Neutrophil (primary cell): ENCODE data around the gene CSF1.

Experiments used
- H3K27ac ChIP-seq: fragments of 200-600 bp; sonication (generic); 2 replicates; pipeline ENCODE4 v1.5.1; 2016; ENCODE audit warnings: mild to moderate bottlenecking, moderate library complexity
- H3K27me3 ChIP-seq: fragments of 200-600 bp; sonication (generic); 2 replicates; pipeline ENCODE4 v1.6.0; 2016; ENCODE audit warnings: mild to moderate bottlenecking
- H3K36me3 ChIP-seq: fragments of 200-600 bp; sonication (generic); 2 replicates; pipeline ENCODE4 v1.5.1; 2017
- H3K4me1 ChIP-seq, 2 experiments: fragments of 200-600 bp in 1 of 2; sonication (generic) in 1 of 2; 1 replicate in 1 of 2; 2 replicates in 1 of 2; pipeline versions ENCODE4 v1.5.1 to v1.6.1; 2013 to 2016; ENCODE audit warnings: low read depth in 1 of 2, low read length in 1 of 2, mild to moderate bottlenecking in 1 of 2, moderate library complexity in 1 of 2; ENCODE audit not compliant: control insufficient read depth in 1 of 2, insufficient read depth in 1 of 2
- H3K4me3 ChIP-seq, 2 experiments: fragments of 200-600 bp in 1 of 2; sonication (generic) in 1 of 2; 1 replicate in 1 of 2; 2 replicates in 1 of 2; pipeline ENCODE4 v1.5.1; 2013 to 2016; ENCODE audit warnings: low read depth in 1 of 2, low read length in 1 of 2, mild to moderate bottlenecking in 1 of 2, moderate library complexity in 1 of 2
- H3K9me3 ChIP-seq: fragments of 200-600 bp; sonication (generic); 2 replicates; pipeline ENCODE4 v1.5.1; 2016
- TF ChIP-seq, protein P1 (sequence below): fragments of 200-600 bp; sonication (generic); IDR thresholded peaks from 2 replicates; pipeline ENCODE4 v1.5.1; 2016; ENCODE audit warnings: antibody characterized with exemption

The CSF1 gene

DNA sequence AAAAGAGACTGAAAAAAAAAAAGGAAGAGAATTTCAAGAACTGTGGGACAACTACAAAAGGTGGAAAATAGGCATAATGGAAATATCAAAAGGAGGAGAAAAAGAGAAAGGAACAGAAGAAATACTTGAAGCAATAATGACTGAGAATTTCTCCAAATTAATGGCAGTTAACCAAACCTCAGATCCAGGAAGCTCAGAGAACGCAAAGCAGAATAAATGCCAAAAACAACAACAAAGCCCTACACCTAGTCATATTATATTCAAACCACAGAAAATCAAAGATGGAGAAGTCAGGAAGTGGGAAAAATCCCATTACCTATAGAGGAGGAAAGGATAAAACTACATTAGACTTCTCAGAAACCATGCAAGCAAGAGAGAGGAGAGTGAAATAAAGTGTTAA is 53.2 kb downstream of the CSF1 start:
- Histone ChIP-seq H3K27me3 (no peaks in the 10 kb centered on the region), H3K27ac (no peak overlapping the region), H3K4me1 (no peaks in the 10 kb centered on the region), H3K4me3 (no peak overlapping the region), H3K9me3 (no peaks in the 10 kb centered on the region), H3K36me3 (no peaks in the 10 kb centered on the region)
- TF ChIP-seq, protein P1, sequence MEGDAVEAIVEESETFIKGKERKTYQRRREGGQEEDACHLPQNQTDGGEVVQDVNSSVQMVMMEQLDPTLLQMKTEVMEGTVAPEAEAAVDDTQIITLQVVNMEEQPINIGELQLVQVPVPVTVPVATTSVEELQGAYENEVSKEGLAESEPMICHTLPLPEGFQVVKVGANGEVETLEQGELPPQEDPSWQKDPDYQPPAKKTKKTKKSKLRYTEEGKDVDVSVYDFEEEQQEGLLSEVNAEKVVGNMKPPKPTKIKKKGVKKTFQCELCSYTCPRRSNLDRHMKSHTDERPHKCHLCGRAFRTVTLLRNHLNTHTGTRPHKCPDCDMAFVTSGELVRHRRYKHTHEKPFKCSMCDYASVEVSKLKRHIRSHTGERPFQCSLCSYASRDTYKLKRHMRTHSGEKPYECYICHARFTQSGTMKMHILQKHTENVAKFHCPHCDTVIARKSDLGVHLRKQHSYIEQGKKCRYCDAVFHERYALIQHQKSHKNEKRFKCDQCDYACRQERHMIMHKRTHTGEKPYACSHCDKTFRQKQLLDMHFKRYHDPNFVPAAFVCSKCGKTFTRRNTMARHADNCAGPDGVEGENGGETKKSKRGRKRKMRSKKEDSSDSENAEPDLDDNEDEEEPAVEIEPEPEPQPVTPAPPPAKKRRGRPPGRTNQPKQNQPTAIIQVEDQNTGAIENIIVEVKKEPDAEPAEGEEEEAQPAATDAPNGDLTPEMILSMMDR = no peak

DNA sequence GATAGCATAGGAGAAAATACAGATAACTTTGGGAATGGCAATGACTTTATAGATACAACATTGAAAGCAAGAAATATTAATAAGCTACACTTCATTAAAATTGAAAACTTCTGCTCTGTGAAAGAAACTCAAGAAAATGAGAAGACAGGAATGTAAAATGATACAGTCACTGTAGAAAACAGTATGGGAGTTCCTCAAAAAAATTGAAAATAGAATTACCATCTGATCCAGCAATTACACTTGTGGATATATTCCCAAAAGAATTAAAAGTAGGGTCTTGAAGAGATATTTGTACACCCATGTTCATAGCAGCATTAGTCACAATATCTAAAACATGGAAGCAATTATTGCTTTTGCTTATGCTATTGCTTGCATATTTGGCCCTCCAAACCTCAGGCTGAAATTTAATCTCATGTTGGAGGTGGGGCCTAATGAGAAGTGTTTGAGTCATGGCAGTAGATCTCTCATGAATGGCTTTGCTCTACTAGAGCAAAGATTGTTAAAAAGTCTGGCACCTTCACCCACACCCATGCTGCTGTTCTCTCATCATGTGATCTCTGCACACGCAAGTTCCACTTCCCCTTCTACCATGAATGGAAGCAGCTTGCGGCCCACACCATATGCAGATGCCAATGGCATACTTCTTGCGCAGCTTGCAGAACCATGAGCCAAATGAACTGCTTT is 58.6 kb downstream of the CSF1 start:
- Histone ChIP-seq H3K4me3 (no peak overlapping the region), H3K4me1 (no peaks in the 10 kb centered on the region), H3K36me3 (no peaks in the 10 kb centered on the region), H3K27me3 (no peaks in the 10 kb centered on the region), H3K9me3 (no peaks in the 10 kb centered on the region), H3K27ac (no peak overlapping the region)
- TF ChIP-seq, protein P1 = no peak

DNA sequence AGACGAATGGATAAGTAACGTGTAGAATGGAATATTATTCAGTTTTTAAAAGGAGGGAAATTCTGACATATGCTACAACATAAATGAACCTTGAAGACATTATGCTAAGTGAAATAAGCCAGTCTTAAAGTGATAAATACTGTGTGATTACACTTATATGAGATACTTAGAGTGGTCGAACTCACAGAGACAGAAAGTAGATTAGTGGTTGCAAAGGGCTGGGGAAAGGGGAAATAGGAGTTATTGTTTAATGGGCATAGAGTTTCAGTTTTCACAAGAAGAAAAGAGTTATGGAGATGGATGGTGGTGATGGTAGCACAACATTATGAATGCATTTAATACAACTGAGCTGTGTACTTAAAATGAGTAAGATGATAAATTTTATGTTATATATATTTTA is 59.3 kb downstream of the CSF1 start:
- TF ChIP-seq, protein P1 = no peak
- Histone ChIP-seq H3K4me1 (no peaks in the 10 kb centered on the region), H3K27me3 (no peaks in the 10 kb centered on the region), H3K27ac (no peak overlapping the region), H3K4me3 (no peak overlapping the region), H3K9me3 (no peaks in the 10 kb centered on the region), H3K36me3 (no peaks in the 10 kb centered on the region)

DNA sequence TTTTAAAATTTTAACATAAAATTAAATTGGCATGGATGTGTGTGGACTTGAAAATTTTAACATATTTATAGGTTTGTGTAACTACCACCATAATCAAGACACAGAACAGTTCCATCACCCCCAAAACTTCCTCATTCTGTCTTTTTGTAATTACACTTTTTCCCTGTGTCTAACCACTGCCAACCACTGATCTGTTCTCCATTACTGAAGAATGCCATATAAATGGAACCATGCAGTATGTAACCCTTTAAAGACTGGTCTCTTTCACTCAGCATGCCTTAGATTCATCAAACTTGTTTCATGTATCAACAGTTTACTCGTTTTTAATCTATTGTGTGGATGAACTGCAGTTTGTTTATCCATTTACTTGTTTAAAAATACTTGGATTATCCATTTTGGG is 60.9 kb downstream of the CSF1 start:
- H3K36me3 ChIP-seq = no peaks in the 10 kb centered on the region
- no peaks in the 10 kb centered on the region for H3K27me3 ChIP-seq
- H3K27ac ChIP-seq = no peak overlapping the region
- H3K4me1 ChIP-seq = no peaks in the 10 kb centered on the region
- H3K9me3 ChIP-seq = no peaks in the 10 kb centered on the region
- no peak overlapping the region for H3K4me3 ChIP-seq
- TF ChIP-seq, protein P1 = no peak

DNA sequence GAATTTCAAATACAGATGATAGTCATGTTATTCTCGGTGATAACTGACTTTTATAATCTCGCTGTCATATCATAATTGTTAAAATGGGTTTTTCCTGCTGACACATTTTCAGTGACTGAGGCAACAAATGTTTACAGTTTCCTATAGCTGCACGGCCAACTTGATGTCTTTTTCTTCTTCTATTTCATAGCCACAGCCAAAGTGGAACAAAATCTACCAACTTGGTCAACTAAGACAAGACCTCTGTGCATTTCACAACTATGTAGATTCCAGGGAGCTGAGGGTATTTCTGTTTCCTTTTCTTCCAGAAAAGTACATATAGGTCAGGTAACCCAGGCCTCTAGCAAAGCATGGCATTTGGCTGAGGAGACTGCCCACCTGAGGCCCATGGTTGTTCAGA is 63.5 kb downstream of the CSF1 start:
- Histone ChIP-seq H3K27me3 (no peaks in the 10 kb centered on the region), H3K9me3 (no peaks in the 10 kb centered on the region), H3K36me3 (no peaks in the 10 kb centered on the region), H3K4me3 (no peak overlapping the region), H3K4me1 (no peaks in the 10 kb centered on the region), H3K27ac (no peak overlapping the region)
- TF ChIP-seq, protein P1 = no peak
